Measurements from ENCODE around the gene PRMT5. TPM values are rescaled to one million over a fixed set of nuclear protein-coding genes. Genes with fewer than 3 reads are reported as not detected.

Gene PRMT5
- total RNA-seq, result 10 to 100 TPM; 52.6 to 56.8 TPM

DNA sequence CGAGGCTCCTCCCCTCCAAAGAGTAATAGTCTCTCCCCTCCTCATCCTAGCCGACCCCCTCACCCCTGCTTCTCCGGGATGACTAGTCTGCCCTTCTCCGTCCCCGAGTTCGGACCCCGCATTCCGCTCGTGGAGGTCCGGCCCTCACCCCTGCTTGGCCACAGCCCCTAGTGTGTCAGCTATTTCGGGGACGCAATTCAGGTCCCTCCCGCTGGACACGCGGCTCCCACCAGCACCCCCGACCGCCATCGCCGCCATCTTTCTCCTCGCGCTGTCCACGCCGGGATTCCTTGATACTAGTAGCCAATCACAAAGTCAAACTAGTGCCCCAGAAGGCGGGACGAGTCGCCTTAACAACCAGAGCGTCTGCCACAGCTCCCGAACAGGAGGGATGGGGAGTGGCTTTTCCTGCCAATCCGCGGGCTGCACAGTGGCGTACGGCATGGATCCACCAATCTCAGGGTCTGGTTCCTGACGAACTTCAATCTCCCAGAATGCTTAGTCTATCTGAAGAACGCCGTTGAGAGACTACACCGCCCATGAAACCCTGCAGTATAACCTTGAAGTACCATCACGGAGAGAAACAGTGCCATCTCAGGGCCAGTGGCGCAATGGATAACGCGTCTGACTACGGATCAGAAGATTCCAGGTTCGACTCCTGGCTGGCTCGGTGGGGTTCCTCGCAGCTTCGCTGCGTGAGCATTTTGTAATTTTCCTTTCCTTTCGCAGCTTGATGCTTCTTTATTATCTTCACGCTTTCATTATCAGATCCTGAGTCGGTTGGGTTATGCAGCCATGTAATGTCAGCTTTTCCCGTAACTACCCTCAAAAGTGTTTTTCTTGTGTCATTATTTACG, at the start of gene PRMT5:
PRMT5 (minus strand) TSS at position 273 of the 857 bp plus-strand sequence; CDS start at position 258, 15 bp downstream.
- CTCF ChIA-PET, result interaction anchor here (1.1 to 3.2 kb wide), 24 partner anchors 10 to 419 kb away, joined by 3 to 45 read pairs (median 7); partner anchors contain the start of genes AJUBA, CDH24, HAUS4 and RBM23
- H3K27me3 Mint-ChIP-seq, result no peaks in the 10 kb centered on the region
- no peak within 1 kb of the TSS for H3K4me3 Mint-ChIP-seq
- peaks cover 27% of the 10 kb centered on the region for H3K4me1 Mint-ChIP-seq
- H3K36me3 Mint-ChIP-seq (ENCODE audit: low read depth), result peaks cover 20% of the 10 kb centered on the region
- peak; percentile 99 for DNase-seq
- POLR2A ChIA-PET, result interaction anchor here (0.5 to 1.0 kb wide), 4 partner anchors 27 to 77 kb away, joined by 3 read pairs; no protein-coding TSS in a partner anchor
- no peak within 1 kb of the TSS for H3K27ac Mint-ChIP-seq
- H3K9me3 Mint-ChIP-seq, result no peaks in the 10 kb centered on the region

DNA sequence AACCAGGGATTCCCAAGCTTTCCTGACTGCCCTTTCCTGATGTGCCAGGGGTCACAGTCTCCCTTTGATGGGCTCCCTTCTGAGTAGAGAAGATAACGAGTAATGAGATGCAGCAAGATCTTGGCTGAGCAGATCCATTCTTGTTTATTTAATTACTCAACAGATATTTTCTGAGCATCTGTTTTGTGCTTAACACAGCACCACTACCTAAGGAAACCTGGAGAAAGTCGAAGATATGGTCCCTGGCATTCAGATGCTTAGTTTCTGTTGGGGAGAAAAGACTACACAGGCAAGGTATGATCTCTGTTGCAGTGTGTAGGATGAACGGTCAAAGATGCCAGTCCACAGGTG, 49.3 kb upstream of the PRMT5 start:
- no peaks in the 10 kb centered on the region for H3K36me3 Mint-ChIP-seq (ENCODE audit: low read depth)
- H3K4me1 Mint-ChIP-seq, result peaks cover 7% of the 10 kb centered on the region
- no peak overlapping the region for H3K27ac Mint-ChIP-seq
- no peaks in the 10 kb centered on the region for H3K9me3 Mint-ChIP-seq
- CTCF ChIA-PET, result interaction anchor here (1.0 to 1.9 kb wide), 7 partner anchors 9 to 408 kb away, joined by 3 to 6 read pairs (median 4); partner anchors contain the start of gene CDH24
- DNase-seq, result no peak
- peaks cover 31% of the 10 kb centered on the region for H3K27me3 Mint-ChIP-seq
- POLR2A ChIA-PET, result no interaction called here
- H3K4me3 Mint-ChIP-seq, result no peak overlapping the region

DNA sequence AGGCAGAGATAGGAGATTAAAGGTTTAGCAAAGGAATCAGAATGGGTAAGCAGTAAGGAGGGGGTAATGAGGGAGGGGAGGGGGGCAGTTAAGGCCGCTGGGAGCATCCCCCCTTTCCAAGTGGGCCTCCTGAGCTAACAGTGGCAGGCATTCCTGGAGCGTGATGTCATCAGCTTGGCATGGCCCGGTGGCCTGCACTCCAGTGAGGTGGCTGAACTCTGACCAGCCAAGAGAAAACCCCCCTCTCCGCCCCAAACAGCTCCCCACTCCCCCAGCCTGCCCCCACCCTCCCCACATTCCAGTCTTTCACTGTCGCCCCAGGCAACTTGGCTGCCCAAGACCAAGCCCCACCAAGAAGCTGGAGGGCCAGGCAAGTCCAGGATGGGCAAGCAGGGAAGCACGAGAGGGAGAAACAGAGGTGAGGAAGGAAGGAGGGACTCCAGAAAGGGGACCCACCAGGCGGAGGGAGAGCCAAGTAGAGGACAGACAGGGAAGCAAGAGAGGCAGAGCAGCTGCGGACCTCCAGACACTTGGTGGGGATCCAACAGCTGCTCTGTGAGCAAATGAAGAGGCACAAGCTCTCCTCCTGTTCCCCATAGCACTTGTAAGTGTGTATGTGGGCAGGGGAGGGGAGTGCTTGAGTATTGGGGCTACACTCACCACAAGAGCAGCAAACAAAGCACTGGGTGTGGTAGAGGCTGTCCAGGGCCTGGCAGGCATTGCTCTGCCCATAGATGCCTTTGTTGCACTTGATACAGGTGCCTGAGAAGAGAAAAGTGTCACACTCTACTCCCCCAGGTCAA, 48.7 kb upstream of the PRMT5 start:
- no peak for DNase-seq
- Mint-ChIP-seq H3K27ac (no peak overlapping the region), H3K9me3 (no peaks in the 10 kb centered on the region), H3K36me3 (ENCODE audit: low read depth) (no peaks in the 10 kb centered on the region), H3K4me3 (no peak overlapping the region), H3K4me1 (peaks cover 7% of the 10 kb centered on the region), H3K27me3 (peaks cover 31% of the 10 kb centered on the region)
- CTCF ChIA-PET, result interaction anchor here (0.6 to 2.2 kb wide), 9 partner anchors 8 to 408 kb away, joined by 3 to 17 read pairs (median 4); partner anchors contain the start of gene CDH24
- POLR2A ChIA-PET, result no interaction called here

DNA sequence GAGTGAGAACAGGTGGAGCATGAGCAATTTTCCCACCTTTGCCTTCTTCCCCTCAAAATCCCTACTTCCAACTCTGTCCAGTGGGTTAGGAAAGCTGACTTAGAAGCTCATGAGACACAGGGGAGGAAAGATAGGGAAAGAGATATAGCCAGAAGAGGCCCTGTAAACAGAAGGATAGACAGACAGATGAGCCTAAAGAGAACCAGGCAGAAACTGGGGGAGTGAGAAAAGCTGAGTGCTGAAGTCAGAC, 48.2 kb upstream of the PRMT5 start:
- Mint-ChIP-seq H3K4me1 (peaks cover 7% of the 10 kb centered on the region), H3K4me3 (no peak overlapping the region), H3K27ac (no peak overlapping the region), H3K9me3 (no peaks in the 10 kb centered on the region), H3K27me3 (peaks cover 31% of the 10 kb centered on the region), H3K36me3 (ENCODE audit: low read depth) (no peaks in the 10 kb centered on the region)
- ChIA-PET CTCF (interaction anchor here (0.6 to 2.2 kb wide), 8 partner anchors 8 to 407 kb away, joined by 3 to 17 read pairs (median 4); no protein-coding TSS in a partner anchor), POLR2A (no interaction called here)
- no peak for DNase-seq

DNA sequence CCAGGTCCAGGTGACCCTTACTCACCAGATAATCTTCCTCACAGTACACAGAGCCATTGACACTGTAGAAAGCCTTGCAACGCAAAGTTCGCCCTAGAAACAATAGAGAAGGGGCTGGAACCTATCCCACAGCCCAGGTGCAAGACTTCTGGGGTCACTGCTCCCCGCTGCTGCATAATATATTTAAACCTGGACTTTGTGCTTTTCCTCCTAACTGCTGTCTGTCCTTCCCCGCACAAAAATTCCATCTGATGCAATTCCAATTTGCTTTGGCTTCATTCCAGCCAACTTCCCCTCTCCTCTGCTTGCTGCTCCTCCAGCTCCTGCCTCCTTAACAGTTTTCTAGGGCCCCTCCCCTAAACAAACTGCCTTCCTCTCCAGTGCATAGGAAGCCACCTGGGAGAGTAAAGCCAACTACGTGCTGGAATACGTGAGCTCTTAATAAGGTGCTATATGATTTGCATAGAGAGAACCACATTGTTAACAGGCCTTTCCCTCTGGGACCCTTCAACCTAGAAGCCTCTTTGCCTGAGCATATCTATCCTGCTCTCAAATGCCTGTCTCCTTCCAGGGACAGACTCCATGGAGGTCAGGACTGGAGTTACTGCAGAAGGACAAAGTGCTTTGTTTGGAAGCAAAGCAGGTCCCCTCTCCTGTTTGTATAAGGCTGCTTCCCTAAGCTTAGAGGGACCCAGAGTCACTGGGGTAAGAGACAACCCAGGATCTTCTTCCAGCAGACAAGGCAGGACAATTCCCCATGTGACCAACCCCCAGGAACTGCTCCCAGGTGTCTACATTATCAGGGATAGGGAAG, 47.7 kb upstream of the PRMT5 start:
- POLR2A ChIA-PET, result no interaction called here
- H3K9me3 Mint-ChIP-seq, result no peaks in the 10 kb centered on the region

DNA sequence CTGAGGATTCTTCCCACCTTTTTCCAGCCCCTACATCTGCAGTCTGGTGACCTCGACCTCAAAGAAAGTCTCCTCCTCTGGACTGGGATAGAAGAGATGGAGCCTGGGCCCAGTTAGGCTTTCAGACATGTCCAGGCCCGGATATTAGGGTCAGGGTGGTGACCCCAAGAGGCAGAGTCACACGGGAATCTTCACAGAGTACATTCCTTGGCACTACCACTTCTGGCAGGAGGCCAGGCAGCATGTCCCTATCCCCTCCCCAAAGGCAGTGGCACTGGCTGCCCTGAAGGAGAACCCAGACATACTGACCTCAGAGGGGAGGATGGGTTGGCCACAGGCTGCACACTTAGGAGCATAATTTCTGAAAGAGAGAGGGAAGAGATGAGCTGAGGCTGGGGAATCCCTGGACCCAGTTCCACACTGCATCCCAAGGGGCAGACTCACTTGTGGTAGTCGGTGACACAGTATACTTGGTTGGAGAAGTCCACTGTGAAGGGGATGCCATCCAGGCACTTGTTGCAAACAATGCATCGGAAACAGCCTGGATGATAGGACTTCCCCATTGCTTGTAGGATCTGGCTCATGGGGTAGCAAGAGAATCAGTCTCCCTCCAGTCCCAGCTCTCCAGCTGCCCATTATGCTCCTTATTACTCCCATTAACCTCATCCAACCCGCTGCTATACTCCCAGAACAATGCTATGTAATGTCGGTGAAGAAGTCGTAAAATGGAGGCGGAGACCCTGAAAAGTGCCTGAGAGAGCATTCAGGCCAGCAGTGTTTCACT, 45.5 kb upstream of the PRMT5 start:
- H3K9me3 Mint-ChIP-seq, result no peaks in the 10 kb centered on the region
- ChIA-PET CTCF (interaction anchor here (1.2 to 2.8 kb wide), 4 partner anchors 12 to 94 kb away, joined by 4 to 13 read pairs (median 8); partner anchors contain the start of gene HAUS4), POLR2A (no interaction called here)
- peaks cover 1% of the 10 kb centered on the region for H3K4me1 Mint-ChIP-seq
- H3K36me3 Mint-ChIP-seq (ENCODE audit: low read depth), result no peaks in the 10 kb centered on the region
- no peak overlapping the region for H3K4me3 Mint-ChIP-seq
- no peak overlapping the region for H3K27ac Mint-ChIP-seq
- no peak for DNase-seq
- peaks cover 24% of the 10 kb centered on the region for H3K27me3 Mint-ChIP-seq

More for the DNA sequence above, 47.7 kb upstream of the PRMT5 start:
- no peak for DNase-seq
- Mint-ChIP-seq H3K36me3 (ENCODE audit: low read depth) (no peaks in the 10 kb centered on the region), H3K4me3 (no peak overlapping the region), H3K27ac (no peak overlapping the region), H3K4me1 (peaks cover 7% of the 10 kb centered on the region), H3K27me3 (peaks cover 35% of the 10 kb centered on the region)
- CTCF ChIA-PET, result interaction anchor here (0.6 to 2.2 kb wide), 11 partner anchors 9 to 407 kb away, joined by 3 to 17 read pairs (median 4); no protein-coding TSS in a partner anchor

DNA sequence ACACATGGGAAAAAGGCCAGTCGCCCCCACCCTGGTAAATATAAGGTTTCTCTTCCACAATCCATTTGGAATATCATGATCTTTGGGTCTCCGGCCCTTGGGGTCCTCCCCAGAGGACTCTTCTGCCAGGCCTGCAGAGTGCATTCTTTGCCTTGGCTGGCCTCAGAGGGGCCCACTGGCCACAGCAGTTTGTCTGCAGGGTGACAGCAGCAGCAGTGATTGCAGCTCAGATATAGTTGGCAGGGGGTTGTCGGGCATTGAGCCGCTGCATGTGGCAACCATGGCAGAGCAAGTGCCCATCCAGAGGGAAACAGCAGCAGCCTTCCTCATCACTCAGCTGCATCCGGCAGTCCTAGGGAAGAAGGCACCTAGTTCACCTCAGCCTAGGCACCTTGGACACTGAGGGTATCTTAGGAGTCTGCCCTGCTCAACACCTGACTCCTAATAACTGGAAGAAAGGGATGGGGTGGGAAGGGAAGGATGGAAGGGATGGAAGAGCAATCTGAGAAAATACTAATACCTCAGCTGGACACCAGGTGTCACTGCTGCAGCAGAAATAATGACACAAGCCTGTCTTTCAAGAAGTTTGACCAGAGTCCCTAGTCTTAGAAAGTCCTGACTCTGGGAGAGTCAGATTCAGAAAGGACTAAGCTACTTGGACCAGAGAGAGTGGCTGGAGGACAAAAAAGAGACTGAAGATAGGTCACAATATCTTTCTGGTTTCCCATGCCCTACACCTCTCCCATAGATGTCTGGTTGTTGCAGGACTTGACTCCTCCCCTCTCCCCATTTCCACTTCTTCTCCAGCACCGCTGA, 44.2 kb upstream of the PRMT5 start:
- Mint-ChIP-seq H3K27me3 (peaks cover 14% of the 10 kb centered on the region), H3K27ac (no peak overlapping the region), H3K9me3 (no peaks in the 10 kb centered on the region), H3K4me3 (no peak overlapping the region), H3K36me3 (ENCODE audit: low read depth) (no peaks in the 10 kb centered on the region), H3K4me1 (no peaks in the 10 kb centered on the region)
- ChIA-PET POLR2A (no interaction called here), CTCF (interaction anchor here (0.5 to 2.8 kb wide), 19 partner anchors 9 to 417 kb away, joined by 3 to 29 read pairs (median 5); partner anchors contain the start of genes AJUBA, HAUS4 and PRMT5)
- DNase-seq, result peak; percentile 57

DNA sequence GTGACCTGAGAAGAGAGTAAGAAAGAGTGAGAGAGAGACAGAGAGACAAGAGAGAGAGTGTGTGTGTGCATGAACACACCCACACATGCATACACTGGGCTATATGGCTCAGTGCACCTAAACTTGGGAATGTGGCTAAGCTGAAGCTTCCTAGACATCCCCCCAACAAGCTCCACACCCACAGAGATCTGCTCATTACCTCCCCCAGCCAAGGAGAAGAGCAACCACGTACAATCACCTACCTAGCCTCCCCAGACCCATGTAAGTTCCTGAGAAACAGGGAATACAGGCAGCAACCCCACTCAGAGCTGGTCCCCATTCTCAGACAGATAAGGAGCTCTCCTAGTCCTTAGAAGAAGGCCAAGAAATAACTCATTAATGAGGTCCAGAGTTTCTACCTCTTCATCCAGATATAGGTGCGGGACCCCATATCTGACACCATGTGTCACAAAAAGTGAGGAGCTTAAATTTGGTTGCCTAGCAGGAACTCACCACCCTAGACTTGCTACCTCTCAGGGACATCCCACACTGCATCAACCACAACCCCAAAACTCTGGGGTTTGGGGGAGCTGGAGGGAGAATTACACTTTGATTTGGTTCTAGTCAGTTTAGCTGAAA, 43.2 kb upstream of the PRMT5 start:
- Mint-ChIP-seq H3K4me1 (no peaks in the 10 kb centered on the region), H3K9me3 (no peaks in the 10 kb centered on the region), H3K27me3 (peaks cover 11% of the 10 kb centered on the region), H3K27ac (no peak overlapping the region), H3K36me3 (ENCODE audit: low read depth) (no peaks in the 10 kb centered on the region), H3K4me3 (no peak overlapping the region)
- ChIA-PET POLR2A (no interaction called here), CTCF (interaction anchor here (0.7 to 2.8 kb wide), 18 partner anchors 10 to 416 kb away, joined by 3 to 29 read pairs (median 6); partner anchors contain the start of genes AJUBA, HAUS4 and PRMT5)
- no peak for DNase-seq

DNA sequence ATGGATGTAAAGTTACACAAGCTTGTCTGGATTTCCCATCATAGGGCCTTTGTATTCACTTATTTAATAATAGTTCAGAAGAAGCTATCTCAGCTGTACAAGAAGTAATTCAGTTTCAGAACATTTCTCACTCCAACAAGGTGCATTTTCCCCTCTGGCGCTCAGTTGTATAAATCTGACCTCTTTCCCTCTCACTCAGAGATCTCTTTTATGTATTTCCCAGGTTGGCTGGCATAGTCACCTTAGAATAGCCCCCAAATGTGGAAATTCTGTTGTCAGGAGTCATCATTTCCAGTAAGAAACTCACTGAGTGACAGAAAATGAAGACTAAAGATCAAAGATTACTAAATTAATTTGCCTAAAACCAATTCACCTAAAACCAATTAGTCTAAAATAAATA, 42.0 kb upstream of the PRMT5 start:
- Mint-ChIP-seq H3K27me3 (peaks cover 4% of the 10 kb centered on the region), H3K36me3 (ENCODE audit: low read depth) (no peaks in the 10 kb centered on the region), H3K27ac (no peak overlapping the region), H3K4me1 (no peaks in the 10 kb centered on the region), H3K4me3 (no peak overlapping the region), H3K9me3 (no peaks in the 10 kb centered on the region)
- DNase-seq, result no peak
- ChIA-PET CTCF (interaction anchor here (0.6 to 2.8 kb wide), 5 partner anchors 19 to 446 kb away, joined by 3 to 22 read pairs (median 6); partner anchors contain the start of gene CDH24), POLR2A (no interaction called here)

DNA sequence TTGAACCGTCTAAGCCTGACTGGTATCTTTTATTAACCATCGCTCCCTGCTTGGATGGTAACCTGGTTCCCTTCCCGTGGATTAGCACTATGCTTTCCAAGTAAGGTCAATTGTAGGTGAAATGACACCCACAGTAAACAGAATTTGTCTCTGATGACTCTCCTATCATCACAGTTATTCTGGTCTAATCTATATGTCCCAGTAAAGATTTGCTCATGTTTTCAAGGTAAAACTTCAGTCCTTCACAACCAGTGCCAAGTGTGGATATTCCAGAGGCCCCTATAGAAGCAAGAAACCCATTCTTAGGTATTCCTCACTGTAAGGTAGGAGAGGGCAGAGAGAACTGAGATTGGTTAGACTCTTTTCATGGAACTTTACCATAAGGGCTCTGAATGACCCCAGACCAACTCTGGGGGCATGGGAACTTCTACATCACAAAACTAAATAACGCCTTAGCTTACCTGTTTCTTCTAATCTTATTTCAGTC, 37.6 kb upstream of the PRMT5 start:
- Mint-ChIP-seq H3K9me3 (no peaks in the 10 kb centered on the region), H3K36me3 (ENCODE audit: low read depth) (no peaks in the 10 kb centered on the region), H3K4me3 (no peak overlapping the region), H3K4me1 (no peaks in the 10 kb centered on the region), H3K27me3 (no peaks in the 10 kb centered on the region), H3K27ac (no peak overlapping the region)
- ChIA-PET CTCF (interaction anchor here (1.1 to 1.3 kb wide), 2 partner anchors 20 to 46 kb away, joined by 3 read pairs; no protein-coding TSS in a partner anchor), POLR2A (no interaction called here)
- DNase-seq, result no peak

Data from activated CD4-positive, alpha-beta T cell treated with anti-CD3 and anti-CD28 coated beads, Interleukin-2, amount 10 ng/mL, durations not matched to agents 7 days and 5 days (primary cell).